KG1 (cell line): ENCODE data around the gene SPNS2.

Source experiments
- DNase-seq: peaks from one replicate; lab custom pipeline; 2025; lab: John Stamatoyannopoulos, UW

Gene SPNS2

GRCh38 chr17:4520060-4520893 is 21.6 kb downstream of the SPNS2 start:
- DNase-seq = no peak

GRCh38 chr17:4520894-4521600 is 22.4 kb downstream of the SPNS2 start:
- DNase-seq = no peak

GRCh38 chr17:4522661-4523060 is 24.0 kb downstream of the SPNS2 start:
- no peak for DNase-seq

GRCh38 chr17:4523946-4524345 is 25.3 kb downstream of the SPNS2 start:
- no peak for DNase-seq

GRCh38 chr17:4525691-4526397 is 27.2 kb downstream of the SPNS2 start:
- DNase-seq = no peak

GRCh38 chr17:4527134-4527533 is 28.5 kb downstream of the SPNS2 start:
- no peak for DNase-seq

GRCh38 chr17:4527566-4528125 is 29.0 kb downstream of the SPNS2 start:
- no peak for DNase-seq

GRCh38 chr17:4529533-4530152 is 31.0 kb downstream of the SPNS2 start:
- no peak for DNase-seq

- DNase-seq = no peak
These were observed 32.4 kb downstream of the SPNS2 start for GRCh38 chr17:4530799-4531730.

GRCh38 chr17:4531988-4532736 is 33.5 kb downstream of the SPNS2 start:
- DNase-seq = no peak

- DNase-seq = no peak
These were observed 34.3 kb downstream of the SPNS2 start for GRCh38 chr17:4532860-4533522.

- no peak for DNase-seq
These were observed 35.1 kb downstream of the SPNS2 start for GRCh38 chr17:4533523-4534504.

GRCh38 chr17:4534515-4534914 is 35.8 kb downstream of the SPNS2 start:
- DNase-seq = no peak

- DNase-seq = no peak
These were observed 36.4 kb downstream of the SPNS2 start for GRCh38 chr17:4534928-4535666.

- DNase-seq = no peak
These were observed 37.1 kb downstream of the SPNS2 start for GRCh38 chr17:4535667-4536258.

GRCh38 chr17:4536259-4536741 is 37.6 kb downstream of the SPNS2 start:
- no peak for DNase-seq
